GM12874 (cell line): Measurements from ENCODE around the gene CCR5AS.

ENCODE experiments used
- CTCF ChIP-seq: IDR thresholded peaks from 2 replicates; pipeline ENCODE4 v1.5.1; 2011; ENCODE audit warnings: low read depth, mild to moderate bottlenecking, control low read depth, low read length, moderate library complexity; ENCODE audit not compliant: insufficient read depth

CCR5AS gene

GRCh38 chr3:46356909-46357308, 50.0 kb downstream of the CCR5AS start:
- no peak for TF ChIP-seq CTCF

- no peak for TF ChIP-seq CTCF
These were observed 50.6 kb downstream of the CCR5AS start for GRCh38 chr3:46356276-46356675.

- TF ChIP-seq CTCF = no peak
These were observed 51.9 kb downstream of the CCR5AS start for GRCh38 chr3:46354984-46355383.

- TF ChIP-seq CTCF = no peak
These were observed 52.4 kb downstream of the CCR5AS start for GRCh38 chr3:46354478-46354877.

GRCh38 chr3:46353647-46354410, 53.0 kb downstream of the CCR5AS start, which contains the start of gene CCR2:
TSS of gene CCR2 (plus strand) at chr3:46354111. CDS start at chr3:46357528, 3,417 bp downstream.
- no peak for TF ChIP-seq CTCF

- no peak for TF ChIP-seq CTCF
These were observed 53.8 kb downstream of the CCR5AS start for GRCh38 chr3:46353090-46353489.

GRCh38 chr3:46351646-46352045, 55.2 kb downstream of the CCR5AS start:
- TF ChIP-seq CTCF = no peak

- TF ChIP-seq CTCF = no peak
These were observed 56.7 kb downstream of the CCR5AS start for GRCh38 chr3:46350262-46350565.
